HG02678 (cell line): ENCODE results near the gene RNPS1.
"Not testable (repeated sequence)": the region's sequence is repeated elsewhere in the genome, so short reads cannot be mapped to it uniquely, and the experiment has no call there.

ENCODE experiments used
- ATAC-seq: cut with Tn5 transposase; IDR thresholded peaks from one replicate; pipeline ENCODE4 v1.9.1; 2021; ENCODE audit warnings: mild to moderate bottlenecking, moderate library complexity; ENCODE audit not compliant: unreplicated experiment

RNPS1 gene

GRCh38 chr16:2258530-2258929 is 9.4 kb downstream of the RNPS1 start:
- ATAC-seq: not testable (repeated sequence)

DNA sequence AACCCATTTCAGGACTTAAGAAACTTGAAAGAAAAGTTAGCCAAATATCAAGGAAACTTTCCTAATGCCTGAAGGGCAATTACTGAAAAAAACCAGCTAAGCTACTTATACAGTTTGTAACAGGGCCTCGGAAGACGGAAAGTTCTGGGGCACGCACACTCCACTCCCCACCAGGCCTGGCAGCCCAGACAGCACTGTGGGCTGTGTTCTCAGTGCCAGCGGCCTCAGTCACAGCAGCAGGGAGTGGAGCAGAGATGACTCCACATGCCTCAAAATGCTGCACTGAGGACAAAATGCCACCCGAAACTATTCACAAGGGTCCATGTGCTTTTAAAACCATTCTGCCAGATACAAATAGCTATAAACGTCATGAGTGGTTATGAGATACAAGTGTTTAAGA is 10.2 kb downstream of the RNPS1 start:
- ATAC-seq: no peak

GRCh38 chr16:2256531-2257140 is 11.3 kb downstream of the RNPS1 start:
- no peak for ATAC-seq

DNA sequence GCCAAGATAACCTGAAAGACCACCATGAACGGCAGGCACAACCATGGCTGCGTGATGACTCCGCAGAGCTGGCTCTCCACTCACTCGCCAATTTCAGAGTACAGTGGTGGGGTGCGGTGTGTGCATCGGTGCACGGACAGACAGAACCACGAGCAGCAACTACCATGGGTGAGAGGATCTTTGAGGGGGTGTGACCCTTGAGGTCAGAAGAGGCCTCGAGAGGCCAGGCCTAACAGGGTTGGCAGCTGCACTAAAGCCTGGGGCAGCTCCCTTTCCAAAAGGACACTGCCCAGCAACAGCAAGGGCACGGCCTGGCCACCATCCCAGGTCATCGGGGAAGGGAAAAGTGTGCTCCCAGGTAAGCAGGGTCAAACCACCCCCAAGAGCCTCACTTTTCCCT is 14.6 kb downstream of the RNPS1 start:
- ATAC-seq: no peak

DNA sequence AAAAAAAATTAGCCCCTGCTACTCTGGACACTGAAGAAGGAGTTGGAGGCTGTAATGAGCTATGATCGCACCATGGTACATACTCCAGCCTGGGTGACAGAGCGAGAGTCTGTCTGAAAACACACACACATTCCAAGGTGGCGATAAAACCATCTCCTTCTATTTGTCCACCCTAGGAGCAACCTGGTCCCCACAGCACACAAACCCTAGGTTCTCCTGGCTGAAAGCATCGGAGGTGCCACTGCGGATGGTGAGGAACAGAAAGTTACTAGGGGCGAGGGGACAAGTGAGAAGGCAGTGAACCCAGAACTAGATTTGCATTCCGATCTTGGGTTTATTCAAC is 15.1 kb downstream of the RNPS1 start:
- ATAC-seq: no peak

DNA sequence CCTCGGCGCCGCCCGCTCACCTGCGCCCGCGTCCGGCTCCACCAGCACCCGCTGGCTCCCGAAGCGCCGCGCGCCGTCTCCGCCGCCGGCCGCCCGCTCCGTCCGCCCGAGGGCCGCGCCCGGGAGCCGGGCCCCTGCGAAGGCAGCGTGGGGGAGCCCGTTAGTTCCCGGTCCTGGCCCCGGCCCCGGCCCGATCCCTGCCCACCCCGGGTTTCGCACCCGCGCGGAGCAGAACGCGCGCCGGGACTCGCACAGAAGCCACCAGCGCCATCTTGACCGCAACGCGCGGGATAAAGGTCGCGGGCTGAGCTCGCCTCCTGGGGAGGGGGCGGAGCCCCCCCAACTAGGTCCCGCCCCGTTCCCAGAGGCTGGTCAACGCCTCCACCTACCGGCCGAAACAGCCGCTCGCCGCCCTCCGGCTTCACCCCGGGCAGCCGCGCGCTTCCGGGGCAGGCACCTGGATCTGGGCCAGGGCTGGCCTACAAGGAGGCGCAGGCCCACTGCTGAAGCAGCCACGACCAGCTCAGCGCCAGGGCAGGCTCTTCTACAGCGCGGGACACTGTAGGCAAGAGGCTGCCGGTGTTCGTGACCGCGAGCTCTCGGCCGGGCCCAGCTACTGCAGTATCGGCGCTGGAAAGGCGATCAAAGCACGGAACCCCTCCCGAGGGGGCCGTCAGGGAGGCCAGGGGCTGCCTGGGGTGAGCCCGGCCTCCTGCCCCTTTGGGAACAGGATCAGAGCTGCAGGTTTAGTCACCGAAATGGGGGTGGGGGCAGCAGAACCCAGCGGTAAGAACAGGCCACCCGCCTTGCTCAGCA is 16.4 kb downstream of the RNPS1 start, which contains the start of gene ECI1:
TSS of gene ECI1 (minus strand) at position 292 of the 816 bp plus-strand sequence. CDS start at position 271, 21 bp downstream.
- ATAC-seq: peak; percentile 92

DNA sequence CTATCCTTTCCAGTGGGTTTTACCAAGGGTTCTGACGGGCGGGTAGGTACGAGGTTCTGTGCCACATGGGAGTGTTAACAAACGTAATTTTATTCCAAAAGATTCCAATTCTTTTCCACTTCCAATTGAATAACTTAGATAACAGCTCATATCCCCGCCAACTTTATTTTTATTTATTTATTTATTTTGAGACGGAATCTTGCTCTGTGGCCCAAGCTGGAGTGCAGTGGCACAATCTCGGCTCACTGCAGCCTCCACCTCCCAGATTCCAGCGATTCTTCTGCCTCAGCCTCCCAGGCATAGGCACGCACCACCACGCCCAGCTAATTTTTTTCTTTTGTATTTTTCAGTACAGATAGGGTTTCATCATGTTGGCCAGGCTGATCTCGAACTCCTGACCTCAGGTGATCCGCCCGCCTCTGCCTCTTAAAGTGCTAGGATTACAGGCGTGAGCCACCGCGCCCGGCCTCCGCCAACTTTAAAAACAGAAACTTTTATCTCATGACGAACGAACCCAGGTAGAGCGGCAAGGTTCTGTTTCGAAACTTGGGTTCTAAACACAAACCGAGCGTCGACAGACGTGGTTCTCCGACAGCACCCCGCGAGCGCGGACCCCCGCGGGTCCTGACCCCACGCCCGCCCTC is 17.2 kb downstream of the RNPS1 start:
- ATAC-seq: no peak

- no peak for ATAC-seq
Observed at GRCh38 chr16:2246301-2246885, 21.5 kb downstream of the RNPS1 start.

DNA sequence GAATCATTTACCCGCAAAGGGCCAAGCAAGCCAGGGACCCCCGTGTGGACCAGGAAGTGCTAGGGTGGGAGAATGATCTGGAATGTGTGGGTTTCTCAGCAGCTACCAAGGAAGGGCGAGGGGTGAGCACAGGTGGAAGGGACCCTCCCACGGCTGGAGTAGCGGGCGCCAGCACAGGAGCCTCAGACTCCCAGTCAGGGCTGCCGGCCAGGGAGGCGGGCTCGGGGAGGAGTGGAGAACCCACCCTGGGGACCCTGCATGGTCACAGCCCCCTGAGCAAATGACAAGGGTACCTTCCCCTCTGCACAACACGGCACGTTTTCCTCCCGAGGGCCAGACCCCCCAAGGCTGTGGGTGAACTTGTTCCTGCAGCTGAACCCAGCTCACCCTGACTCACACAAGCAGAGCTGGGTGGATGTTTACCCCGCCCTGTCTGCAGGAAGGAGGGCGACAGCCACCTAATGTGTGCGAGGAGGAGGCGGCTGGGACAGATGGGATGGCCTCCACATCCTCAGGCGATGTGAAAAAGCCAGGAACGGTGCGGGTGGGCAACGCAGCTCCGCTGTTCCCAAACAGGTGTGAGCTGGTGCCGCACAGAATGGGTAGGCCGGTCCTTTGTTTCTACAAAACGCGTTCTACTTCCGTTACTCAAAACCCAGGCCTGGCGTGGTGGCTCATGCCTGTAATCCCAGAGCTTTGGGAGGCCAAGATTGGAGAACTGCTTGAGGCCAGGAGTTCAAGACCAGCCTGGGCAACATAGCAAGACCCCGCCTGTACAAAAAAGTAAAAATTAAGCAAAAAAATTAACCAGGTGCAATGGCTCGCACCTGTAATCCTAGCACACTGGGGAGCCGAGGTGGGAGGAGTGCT is 22.8 kb downstream of the RNPS1 start:
- ATAC-seq: no peak

- no peak for ATAC-seq
Observed at GRCh38 chr16:2244301-2244700, 23.6 kb downstream of the RNPS1 start.

GRCh38 chr16:2243781-2244180 is 24.1 kb downstream of the RNPS1 start:
- no peak for ATAC-seq

- no peak for ATAC-seq
Observed at GRCh38 chr16:2243031-2243528, 24.8 kb downstream of the RNPS1 start.

DNA sequence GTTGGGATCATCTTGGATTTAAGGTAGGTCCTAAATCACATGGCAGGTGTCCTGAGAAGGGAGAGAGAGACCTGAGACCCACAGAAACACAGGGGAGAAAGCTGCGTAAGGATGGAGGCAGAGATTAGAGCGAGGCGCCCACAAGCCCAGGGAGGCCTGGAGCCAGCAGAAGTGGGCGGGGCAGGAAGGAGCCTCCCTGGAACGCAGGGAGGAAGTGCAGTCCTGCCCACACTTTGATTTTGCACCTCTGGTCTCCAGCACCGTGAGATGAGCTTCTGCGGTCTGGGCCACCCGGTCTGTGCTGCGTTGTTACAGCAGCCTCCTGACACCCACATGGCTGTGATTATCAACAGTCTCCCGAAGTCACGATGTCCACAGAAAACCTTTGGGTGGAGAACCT is 25.3 kb downstream of the RNPS1 start:
- ATAC-seq: no peak

GRCh38 chr16:2240331-2240730 is 27.6 kb downstream of the RNPS1 start:
- ATAC-seq: not testable (repeated sequence)

DNA sequence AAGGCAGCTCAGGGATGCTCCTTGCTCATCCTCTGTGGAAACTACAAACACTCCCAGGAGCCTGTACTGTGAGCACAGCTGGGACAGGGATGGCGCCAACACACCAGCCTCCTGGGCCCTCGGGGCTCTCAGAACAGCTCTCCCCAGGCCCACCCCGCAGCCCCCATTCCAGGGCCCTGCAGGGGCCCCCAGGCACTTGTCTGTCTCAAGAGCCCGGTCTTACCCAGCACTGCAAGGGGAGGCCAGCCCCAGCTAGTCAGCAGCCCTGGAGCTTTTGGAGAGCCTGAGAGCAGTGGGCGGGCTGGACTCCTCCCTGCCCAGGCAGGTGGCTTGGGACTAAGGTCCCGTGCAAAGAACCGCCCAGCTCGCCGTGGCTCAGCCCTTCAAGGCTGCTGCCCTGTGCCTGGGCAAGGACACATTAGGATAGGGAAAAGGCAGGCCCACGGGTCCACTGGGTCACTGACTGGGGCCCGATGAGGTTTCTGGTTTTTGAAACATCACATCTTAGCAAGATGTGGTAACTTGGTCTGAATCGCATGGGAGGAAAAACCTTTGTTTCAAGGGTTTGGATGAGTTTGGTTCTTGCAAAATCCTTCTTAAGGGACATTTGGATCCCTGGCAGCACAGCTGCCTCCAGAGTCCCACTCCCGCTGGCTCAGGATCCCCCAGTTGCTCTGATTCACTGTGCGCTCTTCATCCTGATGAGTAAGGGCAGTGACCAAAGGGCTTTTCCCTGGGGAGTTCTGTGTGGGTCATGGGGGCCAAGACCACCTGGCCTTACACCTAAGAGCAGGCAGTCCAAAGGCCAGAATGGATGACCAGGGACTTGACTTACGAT is 28.9 kb downstream of the RNPS1 start:
- no peak for ATAC-seq

- no peak for ATAC-seq
Observed at GRCh38 chr16:2238150-2238837, 29.6 kb downstream of the RNPS1 start.

- ATAC-seq: no peak
Observed at GRCh38 chr16:2237493-2238149, 30.3 kb downstream of the RNPS1 start.

DNA sequence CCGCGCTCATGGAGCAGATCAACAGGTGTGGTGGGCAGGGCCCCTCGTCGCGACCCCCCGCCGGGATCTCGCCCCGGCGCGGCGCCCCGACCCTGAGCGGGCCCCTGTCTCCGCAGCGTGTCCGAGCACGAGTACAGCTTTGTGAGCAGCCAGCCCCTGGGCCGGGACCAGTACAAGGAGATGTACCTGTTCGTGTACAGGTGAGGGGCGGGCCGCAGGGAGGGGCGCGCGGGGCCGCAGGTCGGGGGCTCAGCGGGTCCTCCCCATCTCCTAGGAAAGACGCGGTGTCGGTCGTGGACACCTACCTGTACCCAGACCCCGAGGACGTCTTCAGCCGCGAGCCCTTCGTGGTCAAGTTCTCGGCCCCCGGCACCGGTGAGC is 30.8 kb downstream of the RNPS1 start:
- ATAC-seq: no peak
